CD4-positive, CD25-positive, alpha-beta regulatory T cell (primary cell): ENCODE data around the gene NEK8. TPM values are rescaled to one million over a fixed set of nuclear protein-coding genes. Genes with fewer than 3 reads are reported as not detected.
A peak's percentile ranks its signal among the peaks of the same experiment; 100 is the strongest.
"Not testable (repeated sequence)": the region's sequence is repeated elsewhere in the genome, so short reads cannot be mapped to it uniquely, and the experiment has no call there.

Source experiments
- ATAC-seq, 2 donors: fragments of 150-1000 bp; cut with Tn5 transposase; one replicate each; pipeline ENCODE4 v1.10.0; 2021; ENCODE audit warnings: low read depth in 2 of 2, moderate number of reproducible peaks in 2 of 2, moderate library complexity in 1 of 2
- DNase-seq, 3 donors: peaks; one replicate each; pipeline versions ENCODE4 v3.0.0 to v3.0.0-alpha.2; 2012 to 2022; ENCODE audit warnings: mixed read lengths in 1 of 3
- H3K27ac ChIP-seq: one replicate; pipeline ENCODE4 v1.7.0; 2013; ENCODE audit warnings: mild to moderate bottlenecking, low read length; ENCODE audit not compliant: insufficient read depth, poor library complexity, severe bottlenecking
- H3K27me3 ChIP-seq: one replicate; pipeline ENCODE4 v1.7.0; 2013; ENCODE audit warnings: low read length; ENCODE audit not compliant: control insufficient read depth, insufficient read depth
- H3K36me3 ChIP-seq: one replicate; pipeline ENCODE4 v1.7.0; 2013; ENCODE audit warnings: mild to moderate bottlenecking, low read length, moderate library complexity; ENCODE audit not compliant: control insufficient read depth, insufficient read depth
- H3K4me1 ChIP-seq: 2 replicates; pipeline ENCODE4 v1.7.0; 2013; ENCODE audit warnings: mild to moderate bottlenecking, low read length; ENCODE audit not compliant: insufficient read depth, control insufficient read depth, poor library complexity, severe bottlenecking
- H3K4me3 ChIP-seq: one replicate; pipeline ENCODE4 v1.7.0; 2013; ENCODE audit warnings: low read depth, mild to moderate bottlenecking, low read length, moderate library complexity
- H3K9me3 ChIP-seq, 2 experiments: 1 replicate in 1 of 2; 2 replicates in 1 of 2; pipeline ENCODE4 v1.7.0; 2013; ENCODE audit warnings: low read length in 2 of 2, mild to moderate bottlenecking in 1 of 2, moderate library complexity in 1 of 2; ENCODE audit not compliant: control insufficient read depth in 2 of 2
- H3K27ac Mint-ChIP-seq, 3 donors: one replicate each; pipeline ENCODE4 v1.8.0; 2020 to 2022; ENCODE audit warnings: mild to moderate bottlenecking in 3 of 3, mixed read lengths in 3 of 3, moderate library complexity in 2 of 3
- H3K27me3 Mint-ChIP-seq: one replicate; pipeline ENCODE4 v1.8.0; 2022; ENCODE audit warnings: mild to moderate bottlenecking, mixed read lengths
- H3K36me3 Mint-ChIP-seq: one replicate; pipeline ENCODE4 v1.8.0; 2020; ENCODE audit warnings: mixed read lengths
- H3K4me1 Mint-ChIP-seq, 4 donors: one replicate each; pipeline ENCODE4 v1.8.0; 2020 to 2022; ENCODE audit warnings: mixed read lengths in 4 of 4, mild to moderate bottlenecking in 1 of 4
- H3K4me3 Mint-ChIP-seq, 4 donors: one replicate each; pipeline ENCODE4 v1.8.0; 2020 to 2022; ENCODE audit warnings: mild to moderate bottlenecking in 4 of 4, mixed read lengths in 4 of 4, moderate library complexity in 3 of 4
- H3K9me3 Mint-ChIP-seq, 7 donors: one replicate each; pipeline ENCODE4 v1.8.0; 2020 to 2022; ENCODE audit warnings: mixed read lengths in 7 of 7, mild to moderate bottlenecking in 3 of 7, moderate library complexity in 2 of 7
- polyA plus RNA-seq, 4 donors: library from polyadenylated mRNA; unstranded; fragments of 300-500 nt; fragmentation: Illumina TruSeq; gene quantifications; one replicate each; pipeline ENCODE4 v1.2.3, GENCODE V29; 2021
- total RNA-seq: library from RNA; stranded (reverse); gene quantifications from one replicate; pipeline ENCODE4 v1.2.3, GENCODE V29; 2022

The NEK8 gene
- total and polyA plus RNA-seq, 5 donors from 2014 or later = 1.8 to 7.5 (median 2.1) TPM

- Histone ChIP-seq H3K4me1 (peaks cover 7% of the 10 kb centered on the region), H3K27me3 (no peaks in the 10 kb centered on the region), H3K36me3 (no peaks in the 10 kb centered on the region), H3K4me3 (no peak overlapping the region), H3K27ac (no peak overlapping the region), H3K9me3 (no peaks in the 10 kb centered on the region)
- Mint-ChIP-seq H3K27me3 (peaks cover under 1% of the 10 kb centered on the region), H3K36me3 (peaks cover 4% of the 10 kb centered on the region), H3K27ac (no peak overlapping the region), H3K4me1 (peaks cover 4 to 17% (median 14%) of the 10 kb centered on the region in 4 donors), H3K4me3 (no peak overlapping the region), H3K9me3 (no peaks in the 10 kb centered on the region)
- no peak for ATAC-seq
- no peak for DNase-seq
These were observed 4.8 kb downstream of the NEK8 start for GRCh38 chr17:28733346-28733745.

DNA sequence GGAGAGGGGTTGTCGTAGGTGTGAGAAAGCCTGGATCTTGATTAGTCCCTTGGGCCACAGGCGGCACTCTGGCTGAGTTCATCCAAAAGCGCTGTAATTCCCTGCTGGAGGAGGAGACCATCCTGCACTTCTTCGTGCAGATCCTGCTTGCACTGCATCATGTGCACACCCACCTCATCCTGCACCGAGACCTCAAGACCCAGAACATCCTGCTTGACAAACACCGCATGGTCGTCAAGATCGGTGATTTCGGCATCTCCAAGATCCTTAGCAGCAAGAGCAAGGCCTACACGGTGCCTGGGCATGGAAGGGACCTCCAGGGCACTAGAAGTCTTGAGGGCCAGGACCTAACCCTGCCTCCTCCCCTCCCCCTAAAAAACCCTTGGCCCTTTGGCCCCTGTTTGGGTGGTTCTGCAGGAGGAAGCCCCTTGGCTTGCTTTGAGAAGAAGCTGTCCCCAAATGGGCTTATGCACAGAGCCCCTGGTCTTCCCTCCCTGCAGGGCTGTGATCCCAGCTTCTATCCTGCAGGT is 6.2 kb downstream of the NEK8 start:
- Mint-ChIP-seq H3K27me3 (no peaks in the 10 kb centered on the region), H3K9me3 (no peaks in the 10 kb centered on the region), H3K36me3 (peaks cover 9% of the 10 kb centered on the region), H3K4me1 (peaks cover 0 to 17% (median 13%) of the 10 kb centered on the region in 4 donors), H3K4me3 (no peak overlapping the region), H3K27ac (no peak overlapping the region)
- DNase-seq (no peak), ATAC-seq (no peak)
- no peak overlapping the region for H3K4me3 ChIP-seq
- H3K36me3 ChIP-seq = no peaks in the 10 kb centered on the region
- H3K27ac ChIP-seq = no peak overlapping the region
- H3K9me3 ChIP-seq = no peaks in the 10 kb centered on the region
- H3K27me3 ChIP-seq = no peaks in the 10 kb centered on the region
- no peaks in the 10 kb centered on the region for H3K4me1 ChIP-seq

DNA sequence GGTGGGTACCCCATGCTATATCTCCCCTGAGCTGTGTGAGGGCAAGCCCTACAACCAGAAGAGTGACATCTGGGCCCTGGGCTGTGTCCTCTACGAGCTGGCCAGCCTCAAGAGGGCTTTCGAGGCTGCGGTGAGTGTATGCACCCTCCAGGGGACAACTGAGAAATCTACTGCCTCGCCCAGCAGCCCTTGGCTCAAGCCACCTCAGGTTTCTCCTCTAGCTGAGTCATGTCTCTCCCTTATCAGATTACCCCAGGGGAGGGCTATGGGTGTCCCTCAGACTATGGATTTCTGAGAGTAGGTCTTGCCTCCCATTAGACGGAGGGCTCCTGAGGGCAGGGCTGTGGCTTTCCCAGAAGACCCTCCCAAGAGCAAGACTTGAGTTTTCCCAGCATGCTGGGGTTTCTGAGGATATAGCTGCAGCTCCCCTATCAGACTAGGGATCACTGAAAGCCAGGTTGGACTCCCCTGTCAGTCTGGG is 6.7 kb downstream of the NEK8 start:
- DNase-seq (no peak), ATAC-seq (no peak)
- Histone ChIP-seq H3K4me3 (no peak overlapping the region), H3K27me3 (no peaks in the 10 kb centered on the region), H3K27ac (no peak overlapping the region), H3K4me1 (no peaks in the 10 kb centered on the region), H3K36me3 (no peaks in the 10 kb centered on the region), H3K9me3 (no peaks in the 10 kb centered on the region)
- Mint-ChIP-seq H3K36me3 (peaks cover 9% of the 10 kb centered on the region), H3K27ac (no peak overlapping the region), H3K4me1 (peaks cover 0 to 14% (median 11%) of the 10 kb centered on the region in 4 donors), H3K4me3 (no peak overlapping the region), H3K27me3 (no peaks in the 10 kb centered on the region), H3K9me3 (no peaks in the 10 kb centered on the region)

- H3K4me1 Mint-ChIP-seq = peaks cover 0 to 14% (median 11%) of the 10 kb centered on the region in 4 donors
- H3K4me3 ChIP-seq, H3K27me3 ChIP-seq, H3K36me3 ChIP-seq, H3K4me1 ChIP-seq, H3K27me3 Mint-ChIP-seq, H3K27ac Mint-ChIP-seq, H3K4me3 Mint-ChIP-seq, H3K9me3 ChIP-seq, H3K9me3 Mint-ChIP-seq, H3K27ac ChIP-seq, ATAC-seq, DNase-seq, H3K36me3 Mint-ChIP-seq: not testable (repeated sequence)
These were observed 7.6 kb downstream of the NEK8 start for GRCh38 chr17:28735913-28736769.

- H3K4me3 Mint-ChIP-seq = peak overlapping the region in 1 of 4 donors; percentile 32
- H3K36me3 ChIP-seq = no peaks in the 10 kb centered on the region
- no peaks in the 10 kb centered on the region for H3K4me1 ChIP-seq
- no peaks in the 10 kb centered on the region for H3K9me3 Mint-ChIP-seq
- H3K4me3 ChIP-seq = no peak overlapping the region
- H3K9me3 ChIP-seq = no peaks in the 10 kb centered on the region
- H3K27ac Mint-ChIP-seq = no peak overlapping the region
- H3K27ac ChIP-seq = no peak overlapping the region
- no peaks in the 10 kb centered on the region for H3K27me3 ChIP-seq
- DNase-seq (no peak), ATAC-seq (no peak)
- H3K27me3 Mint-ChIP-seq = no peaks in the 10 kb centered on the region
- H3K36me3 Mint-ChIP-seq = peaks cover 9% of the 10 kb centered on the region
- H3K4me1 Mint-ChIP-seq = peaks cover 0 to 14% (median 11%) of the 10 kb centered on the region in 4 donors
These were observed 8.7 kb downstream of the NEK8 start for GRCh38 chr17:28737316-28737715.

GRCh38 chr17:28737770-28738679 is 9.4 kb downstream of the NEK8 start:
- Mint-ChIP-seq H3K36me3 (peaks cover 9% of the 10 kb centered on the region), H3K4me3 (peak overlapping the region in 1 of 4 donors; percentile 19), H3K27ac (peak overlapping the region in 2 of 3 donors; percentile 54 to 81), H3K9me3 (no peaks in the 10 kb centered on the region), H3K4me1 (peaks cover 0 to 15% (median 11%) of the 10 kb centered on the region in 4 donors), H3K27me3 (no peaks in the 10 kb centered on the region)
- no peaks in the 10 kb centered on the region for H3K9me3 ChIP-seq
- H3K4me3 ChIP-seq = no peak overlapping the region
- H3K27ac ChIP-seq = no peak overlapping the region
- ATAC-seq (peak in 1 of 2 donors; percentile 15), DNase-seq (no peak)
- no peaks in the 10 kb centered on the region for H3K27me3 ChIP-seq
- H3K36me3 ChIP-seq = no peaks in the 10 kb centered on the region
- peaks cover 1% of the 10 kb centered on the region for H3K4me1 ChIP-seq

GRCh38 chr17:28738680-28739384 is 10.2 kb downstream of the NEK8 start:
- Mint-ChIP-seq H3K4me1 (peaks cover 0 to 18% (median 11%) of the 10 kb centered on the region in 4 donors), H3K9me3 (no peaks in the 10 kb centered on the region), H3K27ac (peak overlapping the region in 2 of 3 donors; percentile 54 to 81), H3K27me3 (no peaks in the 10 kb centered on the region), H3K36me3 (peaks cover 9% of the 10 kb centered on the region), H3K4me3 (peak overlapping the region in 2 of 4 donors; percentile 19 to 63)
- Histone ChIP-seq H3K36me3 (no peaks in the 10 kb centered on the region), H3K4me1 (peaks cover 8% of the 10 kb centered on the region), H3K27me3 (no peaks in the 10 kb centered on the region), H3K27ac (no peak overlapping the region), H3K4me3 (no peak overlapping the region), H3K9me3 (no peaks in the 10 kb centered on the region)
- DNase-seq = no peak
- peak; percentile 31 to 49 for ATAC-seq
